PC-3 (cell line): Measurements from ENCODE around the gene CYP27A1. TPM values are rescaled to one million over a fixed set of nuclear protein-coding genes. Genes with fewer than 3 reads are reported as not detected.

Experiments used
- ATAC-seq: fragments of 200-7000 bp; cut with Tn5 transposase; 2 replicates; pipeline ENCODE4 v1.9.1; 2020; ENCODE audit warnings: mild to moderate bottlenecking, moderate library complexity
- BruUV-seq: library from RNA; stranded (reverse); fragments of 400-500 nt; replicated peaks from 2 replicates; lab custom pipeline; 2021; lab: Mats Ljungman, UMichigan
- CTCF ChIA-PET: fragments of 300-600 bp; sonication (Branson Sonifier 250); formaldehyde crosslinking; loops from one replicate; lab custom pipeline; 2022; ENCODE audit warnings: antibody characterized with exemption; lab: Charles Lee
- POLR2A ChIA-PET: fragments of 300-600 bp; sonication (Branson Sonifier 250); formaldehyde crosslinking; loops from one replicate; lab custom pipeline; 2022; ENCODE audit warnings: antibody characterized with exemption; ENCODE audit not compliant: unreplicated experiment; lab: Charles Lee
- DNase-seq: peaks from one replicate; pipeline ENCODE4 v3.0.0-alpha.2; 2015
- H2AFZ ChIP-seq: fragments of 300-600 bp; sonication (generic); 2 replicates; pipeline ENCODE4 v1.6.0; 2016; ENCODE audit warnings: antibody characterized with exemption, low read length
- H3F3A ChIP-seq: fragments of 300-600 bp; sonication (generic); one replicate; pipeline ENCODE4 v1.6.0; 2017; ENCODE audit warnings: antibody characterized with exemption, low read length, control low read depth, mild to moderate bottlenecking; ENCODE audit not compliant: unreplicated experiment
- H3K27ac ChIP-seq: fragments of 300-600 bp; sonication (generic); 2 replicates; pipeline ENCODE4 v1.5.1; 2016; ENCODE audit warnings: mild to moderate bottlenecking, low read length
- H3K27me3 ChIP-seq: fragments of 300-600 bp; sonication (generic); 2 replicates; pipeline ENCODE4 v1.6.1; 2016; ENCODE audit warnings: low read length, mixed read lengths
- H3K36me3 ChIP-seq: fragments of 300-600 bp; sonication (generic); 2 replicates; pipeline ENCODE4 v1.6.1; 2016; ENCODE audit warnings: low read depth, mixed run types, low read length, mixed read lengths
- H3K4me1 ChIP-seq: fragments of 300-600 bp; sonication (generic); 2 replicates; pipeline ENCODE4 v1.5.1; 2016; ENCODE audit warnings: low read length; ENCODE audit not compliant: insufficient read depth
- H3K4me2 ChIP-seq: fragments of 300-600 bp; sonication (generic); 2 replicates; pipeline ENCODE4 v1.6.0; 2016; ENCODE audit warnings: low read length
- H3K4me3 ChIP-seq: fragments of 300-600 bp; sonication (generic); 2 replicates; pipeline ENCODE4 v1.5.1; 2016; ENCODE audit warnings: mild to moderate bottlenecking, low read length, mixed read lengths
- H3K79me2 ChIP-seq: fragments of 300-600 bp; sonication (generic); 2 replicates; pipeline ENCODE4 v1.6.1; 2017; ENCODE audit warnings: low read length, mixed read lengths
- H3K9ac ChIP-seq: fragments of 300-600 bp; sonication (generic); 2 replicates; pipeline ENCODE4 v1.6.0; 2016; ENCODE audit warnings: mild to moderate bottlenecking, low read length
- H3K9me2 ChIP-seq: fragments of 300-600 bp; sonication (generic); replicated peaks from 2 replicates; pipeline ENCODE4 v1.6.1; 2016; ENCODE audit warnings: mixed run types, low read length, mixed read lengths
- H3K9me3 ChIP-seq: fragments of 300-600 bp; sonication (generic); 2 replicates; pipeline ENCODE4 v1.6.1; 2016; ENCODE audit warnings: low read length, mixed read lengths
- H4K20me1 ChIP-seq: fragments of 300-600 bp; sonication (generic); 2 replicates; pipeline ENCODE4 v1.6.1; 2016; ENCODE audit warnings: low read length, mixed read lengths
- EZH2 ChIP-seq: fragments of 300-600 bp; sonication (generic); IDR thresholded peaks from one replicate; pipeline ENCODE4 v1.6.1; 2017; ENCODE audit warnings: antibody characterized with exemption, mild to moderate bottlenecking, low read length; ENCODE audit not compliant: unreplicated experiment
- EZH2phosphoT487 ChIP-seq: fragments of 300-600 bp; sonication (generic); IDR thresholded peaks from 2 replicates; pipeline ENCODE4 v1.6.1; 2018; ENCODE audit warnings: mild to moderate bottlenecking, antibody characterized with exemption, low read length, borderline replicate concordance
- intact Hi-C: fragments of 100-400 bp; cut with micrococcal nuclease; formaldehyde crosslinking; loops from 2 replicates; pipeline ENCODE4 v1.9.0; 2023
- total RNA-seq: library from RNA; depleted of rRNA; stranded (reverse); fragments of >200 nt; gene quantifications from 2 replicates; pipeline ENCODE4 v1.2.3, GENCODE V29; 2014
- TF ChIP-seq, protein P1 (sequence below): fragments of 300-600 bp; sonication (generic); conservative IDR thresholded peaks from 2 replicates; pipeline ENCODE4 v1.5.1; 2017; ENCODE audit warnings: antibody characterized with exemption, low read depth, mild to moderate bottlenecking, low read length

CYP27A1 gene
- total RNA-seq, 1 experiment from 2014 or later: 6.0 TPM

DNA sequence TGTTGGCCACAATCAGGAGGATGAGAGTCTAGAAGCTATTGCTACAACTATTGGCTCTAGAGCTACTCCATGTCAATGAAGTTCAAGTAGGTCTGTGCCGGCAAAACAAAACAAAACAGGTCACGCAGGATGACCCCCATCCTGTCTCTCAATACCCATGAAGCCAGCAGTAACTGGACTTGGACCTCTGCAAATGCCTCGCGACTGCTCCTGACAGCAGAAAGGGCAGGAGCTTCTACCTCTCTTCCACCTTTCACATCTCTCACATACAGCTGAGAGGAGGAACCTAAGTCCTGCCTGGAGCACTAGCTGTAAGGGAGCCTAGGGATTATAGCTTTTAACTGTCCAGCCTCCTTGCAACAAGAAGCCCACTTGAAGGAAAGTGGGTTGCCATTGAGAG, 33.7 kb downstream of the CYP27A1 start:
- TF ChIP-seq, protein P1, sequence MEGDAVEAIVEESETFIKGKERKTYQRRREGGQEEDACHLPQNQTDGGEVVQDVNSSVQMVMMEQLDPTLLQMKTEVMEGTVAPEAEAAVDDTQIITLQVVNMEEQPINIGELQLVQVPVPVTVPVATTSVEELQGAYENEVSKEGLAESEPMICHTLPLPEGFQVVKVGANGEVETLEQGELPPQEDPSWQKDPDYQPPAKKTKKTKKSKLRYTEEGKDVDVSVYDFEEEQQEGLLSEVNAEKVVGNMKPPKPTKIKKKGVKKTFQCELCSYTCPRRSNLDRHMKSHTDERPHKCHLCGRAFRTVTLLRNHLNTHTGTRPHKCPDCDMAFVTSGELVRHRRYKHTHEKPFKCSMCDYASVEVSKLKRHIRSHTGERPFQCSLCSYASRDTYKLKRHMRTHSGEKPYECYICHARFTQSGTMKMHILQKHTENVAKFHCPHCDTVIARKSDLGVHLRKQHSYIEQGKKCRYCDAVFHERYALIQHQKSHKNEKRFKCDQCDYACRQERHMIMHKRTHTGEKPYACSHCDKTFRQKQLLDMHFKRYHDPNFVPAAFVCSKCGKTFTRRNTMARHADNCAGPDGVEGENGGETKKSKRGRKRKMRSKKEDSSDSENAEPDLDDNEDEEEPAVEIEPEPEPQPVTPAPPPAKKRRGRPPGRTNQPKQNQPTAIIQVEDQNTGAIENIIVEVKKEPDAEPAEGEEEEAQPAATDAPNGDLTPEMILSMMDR: no peak
- TF ChIP-seq EZH2phosphoT487: no peak
- TF ChIP-seq EZH2: no peak
- no peak overlapping the region for H3K4me2 ChIP-seq
- no peaks in the 10 kb centered on the region for H3K4me1 ChIP-seq
- no peaks in the 10 kb centered on the region for H3K9me2 ChIP-seq
- POLR2A ChIA-PET: no interaction called here
- intact Hi-C loops: no loop called here
- no TSS peak for BruUV-seq
- no peaks in the 10 kb centered on the region for H3F3A ChIP-seq
- H3K4me3 ChIP-seq: no peak overlapping the region
- H3K79me2 ChIP-seq: no peaks in the 10 kb centered on the region
- no peaks in the 10 kb centered on the region for H3K27me3 ChIP-seq
- H4K20me1 ChIP-seq: no peaks in the 10 kb centered on the region
- H3K36me3 ChIP-seq: no peaks in the 10 kb centered on the region
- no peak overlapping the region for H2AFZ ChIP-seq
- H3K9me3 ChIP-seq: no peaks in the 10 kb centered on the region
- no peak overlapping the region for H3K27ac ChIP-seq
- no peak for ATAC-seq
- DNase-seq: no peak
- CTCF ChIA-PET: no interaction called here
- H3K9ac ChIP-seq: no peak overlapping the region

DNA sequence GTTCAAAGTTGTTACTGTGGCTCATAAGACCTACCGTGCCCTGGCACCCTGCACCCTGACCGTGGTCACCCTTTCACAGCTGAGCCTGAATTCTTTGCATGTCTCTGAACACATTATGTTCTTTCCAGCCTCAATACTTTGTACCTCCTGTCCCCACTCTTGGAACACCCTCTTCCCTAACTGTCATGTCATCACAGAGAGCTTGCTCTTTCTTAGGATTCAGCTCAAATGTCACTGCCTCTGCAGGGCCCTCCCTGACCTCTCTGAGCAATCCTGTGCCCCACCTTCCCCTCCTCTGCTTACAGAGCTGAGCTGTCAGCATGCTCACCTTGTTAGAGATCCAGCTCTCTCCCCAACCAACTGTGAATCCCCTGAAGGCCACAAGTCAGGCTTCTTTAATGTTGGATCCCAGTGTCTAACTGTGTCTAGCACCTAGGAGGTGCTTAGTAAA, 34.6 kb downstream of the CYP27A1 start:
- Histone ChIP-seq H3K36me3 (no peaks in the 10 kb centered on the region), H3F3A (no peaks in the 10 kb centered on the region), H3K4me3 (no peak overlapping the region), H2AFZ (no peak overlapping the region), H3K9ac (no peak overlapping the region), H4K20me1 (no peaks in the 10 kb centered on the region), H3K4me1 (no peaks in the 10 kb centered on the region), H3K9me2 (no peaks in the 10 kb centered on the region), H3K4me2 (no peak overlapping the region), H3K27ac (no peak overlapping the region), H3K27me3 (no peaks in the 10 kb centered on the region), H3K9me3 (no peaks in the 10 kb centered on the region), H3K79me2 (no peaks in the 10 kb centered on the region)
- BruUV-seq: no TSS peak
- intact Hi-C loops: no loop called here
- ChIA-PET CTCF (no interaction called here), POLR2A (interaction anchor here (0.6 kb wide), 1 partner anchor 62 kb away, joined by 3 read pairs; no protein-coding TSS in a partner anchor)
- DNase-seq: no peak
- TF ChIP-seq EZH2 (no peak), EZH2phosphoT487 (no peak)
- TF ChIP-seq, protein P1: no peak
- no peak for ATAC-seq

DNA sequence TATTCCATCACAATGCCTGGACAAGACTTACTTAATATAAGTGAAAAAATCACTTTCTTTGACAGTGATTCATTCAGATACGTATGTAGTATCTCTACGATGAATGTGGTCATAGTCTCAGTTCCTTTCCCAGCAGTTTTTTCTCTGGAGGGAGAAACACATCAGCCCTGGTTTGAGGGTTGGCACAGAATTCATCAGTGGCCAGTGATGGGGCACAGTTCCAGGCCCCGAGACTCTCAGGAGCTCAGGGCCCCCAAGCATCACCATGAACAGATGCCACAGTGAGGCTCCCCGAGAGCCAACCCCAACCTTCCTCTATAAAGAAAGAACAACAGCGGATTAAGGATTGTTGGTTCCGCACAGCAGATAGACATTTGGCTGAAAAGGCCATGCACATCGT, 37.1 kb downstream of the CYP27A1 start:
- Histone ChIP-seq H2AFZ (no peak overlapping the region), H3K4me3 (no peak overlapping the region), H3K4me1 (no peaks in the 10 kb centered on the region), H3K27me3 (no peaks in the 10 kb centered on the region), H3K27ac (no peak overlapping the region), H3K9me2 (no peaks in the 10 kb centered on the region), H3F3A (no peaks in the 10 kb centered on the region), H4K20me1 (no peaks in the 10 kb centered on the region), H3K9me3 (no peaks in the 10 kb centered on the region), H3K36me3 (no peaks in the 10 kb centered on the region), H3K79me2 (no peaks in the 10 kb centered on the region), H3K4me2 (no peak overlapping the region), H3K9ac (no peak overlapping the region)
- TF ChIP-seq EZH2 (no peak), EZH2phosphoT487 (no peak)
- TF ChIP-seq, protein P1: no peak
- POLR2A ChIA-PET: no interaction called here
- CTCF ChIA-PET: no interaction called here
- DNase-seq (no peak), ATAC-seq (no peak)
- BruUV-seq: no TSS peak
- intact Hi-C loops: no loop called here
